Cardiac muscle cell (in vitro differentiated cells and primary cell): ENCODE results near the gene COL27A1. TPM values are rescaled to one million over a fixed set of nuclear protein-coding genes. Genes with fewer than 3 reads are reported as not detected.
A peak's percentile ranks its signal among the peaks of the same experiment; 100 is the strongest.

ENCODE experiments used
- DNase-seq, 2 donors: peaks; one replicate each; pipeline versions ENCODE4 v3.0.0 to v3.0.0-alpha.2; 2010 to 2017; ENCODE audit warnings: low read depth in 1 of 2, low spot score in 1 of 2
- H3K27ac ChIP-seq: fragments of 200-600 bp; sonication (generic); 2 replicates; pipeline ENCODE4 v1.5.1; 2016
- H3K27me3 ChIP-seq: fragments of 200-600 bp; sonication (generic); 2 replicates; pipeline ENCODE4 v1.6.0; 2016; ENCODE audit warnings: control low read depth
- H3K36me3 ChIP-seq: fragments of 200-600 bp; sonication (generic); 2 replicates; pipeline ENCODE4 v1.5.1; 2016; ENCODE audit warnings: control low read depth
- H3K4me1 ChIP-seq: fragments of 200-600 bp; sonication (generic); 2 replicates; pipeline ENCODE4 v1.8.1; 2017; ENCODE audit warnings: low read depth, mild to moderate bottlenecking, mixed run types
- H3K4me3 ChIP-seq: fragments of 200-600 bp; sonication (generic); 2 replicates; pipeline ENCODE4 v1.5.1; 2016; ENCODE audit warnings: mild to moderate bottlenecking
- H3K9me3 ChIP-seq: fragments of 200-600 bp; sonication (generic); 2 replicates; pipeline ENCODE4 v1.5.1; 2017; ENCODE audit warnings: low read depth, mild to moderate bottlenecking, control low read depth
- CTCF ChIP-seq: IDR thresholded peaks from 2 replicates; pipeline ENCODE4 v1.5.1; 2012; ENCODE audit warnings: low read depth, mild to moderate bottlenecking, low read length
- polyA plus RNA-seq: library from polyadenylated mRNA; unstranded; fragments of >200 nt; fragmentation: Nextera tagmentation; extraction: Ambion mirVana; gene quantifications from 2 replicates; pipeline ENCODE4 v1.2.1, GENCODE V29; 2016
- total RNA-seq: library from RNA; depleted of rRNA; stranded (reverse); fragments of >200 nt; gene quantifications from 2 replicates; pipeline ENCODE4 v1.2.3, GENCODE V29; 2016

The COL27A1 gene
- total and polyA plus RNA-seq, 2 experiments from 2014 or later: 12.2 to 19.2 TPM

- H3K36me3 ChIP-seq: no peaks in the 10 kb centered on the region
- no peak for TF ChIP-seq CTCF
- no peaks in the 10 kb centered on the region for H3K4me1 ChIP-seq
- no peak overlapping the region for H3K4me3 ChIP-seq
- H3K27me3 ChIP-seq: no peaks in the 10 kb centered on the region
- H3K9me3 ChIP-seq: no peaks in the 10 kb centered on the region
- no peak overlapping the region for H3K27ac ChIP-seq
- DNase-seq: no peak
Measured at GRCh38 chr9:114284316-114285060, 129.2 kb downstream of the COL27A1 start.

GRCh38 chr9:114285166-114285867 is 130.0 kb downstream of the COL27A1 start:
- H3K9me3 ChIP-seq: no peaks in the 10 kb centered on the region
- H3K27me3 ChIP-seq: no peaks in the 10 kb centered on the region
- no peak overlapping the region for H3K27ac ChIP-seq
- peak in 1 of 2 donors; percentile 91 for DNase-seq
- H3K4me3 ChIP-seq: no peak overlapping the region
- peak; percentile 23 for TF ChIP-seq CTCF
- no peaks in the 10 kb centered on the region for H3K4me1 ChIP-seq
- H3K36me3 ChIP-seq: no peaks in the 10 kb centered on the region

- H3K27me3 ChIP-seq: no peaks in the 10 kb centered on the region
- no peak for TF ChIP-seq CTCF
- no peak overlapping the region for H3K27ac ChIP-seq
- H3K4me1 ChIP-seq: no peaks in the 10 kb centered on the region
- H3K36me3 ChIP-seq: no peaks in the 10 kb centered on the region
- DNase-seq: no peak
- H3K4me3 ChIP-seq: no peak overlapping the region
- H3K9me3 ChIP-seq: no peaks in the 10 kb centered on the region
Measured at GRCh38 chr9:114286146-114286679, 130.9 kb downstream of the COL27A1 start.

GRCh38 chr9:114287001-114287762 is 131.8 kb downstream of the COL27A1 start:
- H3K9me3 ChIP-seq: no peaks in the 10 kb centered on the region
- H3K27me3 ChIP-seq: no peaks in the 10 kb centered on the region
- no peak overlapping the region for H3K4me3 ChIP-seq
- no peak for TF ChIP-seq CTCF
- no peaks in the 10 kb centered on the region for H3K4me1 ChIP-seq
- DNase-seq: no peak
- H3K36me3 ChIP-seq: no peaks in the 10 kb centered on the region
- no peak overlapping the region for H3K27ac ChIP-seq

- no peak for DNase-seq
- H3K36me3 ChIP-seq: no peaks in the 10 kb centered on the region
- H3K4me1 ChIP-seq: no peaks in the 10 kb centered on the region
- no peak overlapping the region for H3K4me3 ChIP-seq
- TF ChIP-seq CTCF: no peak
- no peak overlapping the region for H3K27ac ChIP-seq
- no peaks in the 10 kb centered on the region for H3K9me3 ChIP-seq
- no peaks in the 10 kb centered on the region for H3K27me3 ChIP-seq
Measured at GRCh38 chr9:114287763-114288192, 132.4 kb downstream of the COL27A1 start.
